LNCAP (cell line): Measurements from ENCODE around the gene LAMP5.

Experiments
- CTCF ChIP-seq: fragments of 450-650 bp; IDR thresholded peaks from 2 replicates; pipeline ENCODE4 v1.5.1; 2017; ENCODE audit warnings: mild to moderate bottlenecking

LAMP5 gene

GRCh38 chr20:9566977-9567376, 52.6 kb downstream of the LAMP5 start:
- no peak for TF ChIP-seq CTCF

GRCh38 chr20:9570612-9571011, 56.2 kb downstream of the LAMP5 start:
- no peak for TF ChIP-seq CTCF

- no peak for TF ChIP-seq CTCF
Measured at GRCh38 chr20:9571783-9572182, 57.4 kb downstream of the LAMP5 start.

GRCh38 chr20:9572670-9573069, 58.3 kb downstream of the LAMP5 start:
- no peak for TF ChIP-seq CTCF

GRCh38 chr20:9573335-9574151, 59.2 kb downstream of the LAMP5 start:
- TF ChIP-seq CTCF, result no peak

- no peak for TF ChIP-seq CTCF
Measured at GRCh38 chr20:9574181-9574580, 59.8 kb downstream of the LAMP5 start.

- TF ChIP-seq CTCF, result no peak
Measured at GRCh38 chr20:9574776-9575175, 60.4 kb downstream of the LAMP5 start.

- no peak for TF ChIP-seq CTCF
Measured at GRCh38 chr20:9575836-9576235, 61.4 kb downstream of the LAMP5 start.
